Stimulated activated CD8-positive, alpha-beta memory T cell treated with anti-CD3 and anti-CD28 coated beads, Interleukin-4, amount 100 ng/mL, for 48 hours (primary cell): ENCODE data around the gene SLC39A6.
"Not testable (repeated sequence)": the region's sequence is repeated elsewhere in the genome, so short reads cannot be mapped to it uniquely, and the experiment has no call there.

Source experiments
- DNase-seq: peaks from one replicate; pipeline ENCODE4 v3.0.0-alpha.2; 2020

Gene SLC39A6

GRCh38 chr18:36094431-36094830, 34.7 kb downstream of the SLC39A6 start:
- DNase-seq, result no peak

GRCh38 chr18:36092116-36092515, 37.0 kb downstream of the SLC39A6 start:
- not testable (repeated sequence) for DNase-seq

GRCh38 chr18:36089001-36089400, 40.1 kb downstream of the SLC39A6 start:
- no peak for DNase-seq

- DNase-seq, result no peak
Measured at GRCh38 chr18:36088256-36088655, 40.9 kb downstream of the SLC39A6 start.

- DNase-seq, result no peak
Measured at GRCh38 chr18:36086186-36086585, 43.0 kb downstream of the SLC39A6 start.

GRCh38 chr18:36085195-36085594, 43.9 kb downstream of the SLC39A6 start:
- no peak for DNase-seq

- DNase-seq, result no peak
Measured at GRCh38 chr18:36083729-36084128, 45.4 kb downstream of the SLC39A6 start.

- not testable (repeated sequence) for DNase-seq
Measured at GRCh38 chr18:36081118-36081517, 48.0 kb downstream of the SLC39A6 start.

- DNase-seq, result no peak
Measured at GRCh38 chr18:36078751-36079529, 50.2 kb downstream of the SLC39A6 start.

- DNase-seq, result not testable (repeated sequence)
Measured at GRCh38 chr18:36077764-36078163, 51.4 kb downstream of the SLC39A6 start.

GRCh38 chr18:36075862-36076587, 53.1 kb downstream of the SLC39A6 start:
- no peak for DNase-seq

GRCh38 chr18:36074435-36074834, 54.7 kb downstream of the SLC39A6 start:
- DNase-seq, result no peak

- no peak for DNase-seq
Measured at GRCh38 chr18:36073676-36074075, 55.5 kb downstream of the SLC39A6 start.

- not testable (repeated sequence) for DNase-seq
Measured at GRCh38 chr18:36072406-36072805, 56.7 kb downstream of the SLC39A6 start.

GRCh38 chr18:36067055-36067957, 61.8 kb downstream of the SLC39A6 start, which contains the start of gene RPRD1A:
RPRD1A (minus strand) TSS chr18:36067559; CDS start chr18:36067404, 155 bp downstream.
- DNase-seq, result peak; percentile 99

- no peak for DNase-seq
Measured at GRCh38 chr18:36066686-36067054, 62.5 kb downstream of the SLC39A6 start.

- no peak for DNase-seq
Measured at GRCh38 chr18:36066001-36066400, 63.1 kb downstream of the SLC39A6 start.

- DNase-seq, result not testable (repeated sequence)
Measured at GRCh38 chr18:36064809-36065079, 64.4 kb downstream of the SLC39A6 start.

- DNase-seq, result no peak
Measured at GRCh38 chr18:36064027-36064808, 64.9 kb downstream of the SLC39A6 start.

GRCh38 chr18:36058674-36059073, 70.5 kb downstream of the SLC39A6 start:
- DNase-seq, result no peak
